Stomach (tissue), 9 donors: ENCODE data around the gene MAP3K5. TPM values are rescaled to one million over a fixed set of nuclear protein-coding genes. Genes with fewer than 3 reads are reported as not detected.
A peak's percentile ranks its signal among the peaks of the same experiment; 100 is the strongest.

Experiments used
- DNase-seq, 2 donors: peaks; one replicate each; pipeline versions ENCODE4 v3.0.0 to v3.0.0-alpha.2; 2013 to 2019
- H3K27ac ChIP-seq, 5 donors: fragments of 200-600 bp in 4 of 5; sonication (generic) in 4 of 5; one replicate each; pipeline ENCODE4 v1.5.1; 2013 to 2019; ENCODE audit warnings: mild to moderate bottlenecking in 1 of 5, moderate library complexity in 1 of 5
- H3K27me3 ChIP-seq, 3 donors: fragments of 200-600 bp; sonication (generic); one replicate each; pipeline ENCODE4 v1.5.1; 2017 to 2019; ENCODE audit warnings: mixed run types in 1 of 3
- H3K36me3 ChIP-seq, 4 donors: fragments of 200-600 bp; sonication (generic); 1 replicate in 3 of 4; 2 replicates in 1 of 4; pipeline ENCODE4 v1.5.1; 2016 to 2019
- H3K4me1 ChIP-seq, 4 donors: fragments of 200-600 bp; sonication (generic); one replicate each; pipeline ENCODE4 v1.5.1; 2016 to 2019
- H3K4me3 ChIP-seq, 4 donors: fragments of 200-600 bp; sonication (generic) in 3 of 4; one replicate each; pipeline ENCODE4 v1.5.1; 2016 to 2019; ENCODE audit warnings: mild to moderate bottlenecking in 1 of 4
- H3K9me3 ChIP-seq, 4 donors: fragments of 200-600 bp; sonication (generic); one replicate each; pipeline ENCODE4 v1.5.1; 2016 to 2019
- CTCF ChIP-seq, 7 experiments: fragments of 450-650 bp in 4 of 7; fragments of 200-600 bp in 3 of 7; sonication (generic) in 3 of 7; IDR thresholded peaks; one replicate each; pipeline ENCODE4 v1.5.1; 2016 to 2019; ENCODE audit warnings: antibody characterized with exemption in 7 of 7, control low read depth in 2 of 7, mild to moderate bottlenecking in 1 of 7
- EP300 ChIP-seq: sonication (generic); formaldehyde crosslinking; IDR thresholded peaks from one replicate; pipeline ENCODE4 v1.6.1; 2017; ENCODE audit warnings: antibody characterized with exemption
- POLR2A ChIP-seq, 4 donors: fragments of 450-650 bp; IDR thresholded peaks; one replicate each; pipeline ENCODE4 v1.6.1; 2016; ENCODE audit warnings: antibody characterized with exemption in 4 of 4, control low read depth in 2 of 4, mild to moderate bottlenecking in 1 of 4, moderate library complexity in 1 of 4
- POLR2AphosphoS5 ChIP-seq, 3 donors: sonication (generic); formaldehyde crosslinking; IDR thresholded peaks; one replicate each; pipeline ENCODE4 v1.6.1; 2016; ENCODE audit warnings: antibody characterized with exemption in 3 of 3
- WGBS, 5 donors: extraction: QIAGEN DNeasy Blood & Tissue Kit in 3 of 5; methylation state at CpG; one replicate each; pipeline versions ENCODE4 v1.1.5 to v1.1.7; 2013 to 2018; 5-methylcytosine and 5-hydroxymethylcytosine counted together
- intact Hi-C: fragments of 100-400 bp; cut with DNase I; formaldehyde crosslinking; loops from one replicate; pipeline ENCODE4 v1.15.1; 2023; ENCODE audit warnings: low total_unique reads
- polyA plus RNA-seq, 3 donors: library from polyadenylated mRNA; stranded (reverse); fragments of 200-250 nt; gene quantifications; one replicate each; pipeline ENCODE4 v1.2.3, GENCODE V29; 2013
- total RNA-seq, 5 donors: library from RNA; depleted of rRNA; stranded (reverse); fragments of >200 nt; gene quantifications; one replicate each; pipeline versions ENCODE4 v1.1.0 to v1.2.3, GENCODE V29; 2014 to 2016
- donor health status: healthy with polysubstance abuse.
- donor health status: Bipolar disorder and iron deficiency.
- donor health status: healthy.

MAP3K5 gene
- total and polyA plus RNA-seq, 8 donors, result 4.9 to 40.3 (median 23.6) TPM

- TF ChIP-seq POLR2AphosphoS5 (IDR thresholded peaks at IDR 0.05), result no peak
- no peak for TF ChIP-seq EP300
- intact Hi-C loops, result no loop called here
- 90 to 100% (median 96%) methylated on average over 1 of the region's 1 CpG for WGBS, 5 donors
Measured at GRCh38 chr6:136614350-136614749, 177.9 kb downstream of the MAP3K5 start.

GRCh38 chr6:136613477-136613876 is 178.8 kb downstream of the MAP3K5 start:
- no peak for DNase-seq
- Histone ChIP-seq H3K27me3 (no peaks in the 10 kb centered on the region), H3K4me3 (no peak overlapping the region), H3K9me3 (no peaks in the 10 kb centered on the region), H3K4me1 (peaks cover 15 to 28% (median 23%) of the 10 kb centered on the region in 4 donors), H3K27ac (peak overlapping the region in 1 of 5 donors; percentile 20), H3K36me3 (peaks cover 0 to 36% (median 20%) of the 10 kb centered on the region in 4 donors)
- 73 to 87% (median 81%) methylated on average over 3 of the region's 3 CpGs for WGBS, 5 donors
- intact Hi-C loops, result no loop called here
- TF ChIP-seq CTCF (IDR thresholded peaks at IDR 0.05) (no peak), POLR2A (IDR thresholded peaks at IDR 0.05) (no peak), EP300 (no peak), POLR2AphosphoS5 (IDR thresholded peaks at IDR 0.05) (no peak)

More at GRCh38 chr6:136614350-136614749, 177.9 kb downstream of the MAP3K5 start:
- DNase-seq, result no peak
- Histone ChIP-seq H3K4me3 (no peak overlapping the region), H3K9me3 (no peaks in the 10 kb centered on the region), H3K36me3 (peaks cover 0 to 45% (median 27%) of the 10 kb centered on the region in 4 donors), H3K27me3 (no peaks in the 10 kb centered on the region), H3K4me1 (peaks cover 8 to 20% (median 15%) of the 10 kb centered on the region in 4 donors), H3K27ac (no peak overlapping the region)

GRCh38 chr6:136612666-136613389 is 179.4 kb downstream of the MAP3K5 start:
- peak overlapping the region in 1 of 5 donors; percentile 2 for H3K27ac ChIP-seq
- peaks cover 18 to 35% (median 30%) of the 10 kb centered on the region in 4 donors for H3K4me1 ChIP-seq
- intact Hi-C loops, result no loop called here
- WGBS, 5 donors, result 63 to 78% (median 71%) methylated on average over 6 of the region's 6 CpGs
- H3K36me3 ChIP-seq, result peaks cover 0 to 30% (median 20%) of the 10 kb centered on the region in 4 donors
- H3K27me3 ChIP-seq, result no peaks in the 10 kb centered on the region
- TF ChIP-seq CTCF (IDR thresholded peaks at IDR 0.05) (no peak), POLR2A (IDR thresholded peaks at IDR 0.05) (no peak)
- H3K4me3 ChIP-seq, result no peak overlapping the region
- DNase-seq, result no peak
- no peaks in the 10 kb centered on the region for H3K9me3 ChIP-seq

- WGBS, 5 donors, result 89 to 98% (median 96%) methylated on average over 1 of the region's 1 CpG
- no peak for TF ChIP-seq EP300
- intact Hi-C loops, result no loop called here
- Histone ChIP-seq H3K36me3 (peaks cover 0 to 25% (median 20%) of the 10 kb centered on the region in 4 donors), H3K9me3 (no peaks in the 10 kb centered on the region), H3K4me3 (no peak overlapping the region), H3K27me3 (no peaks in the 10 kb centered on the region), H3K27ac (peak overlapping the region in 3 of 5 donors; percentile 72 to 79 (median 78)), H3K4me1 (peaks cover 18 to 46% (median 40%) of the 10 kb centered on the region in 4 donors)
- no peak for DNase-seq
Measured at GRCh38 chr6:136611746-136612145, 180.5 kb downstream of the MAP3K5 start.

GRCh38 chr6:136611133-136611532 is 181.1 kb downstream of the MAP3K5 start:
- H3K27ac ChIP-seq, result peak overlapping the region in 4 of 5 donors; percentile 66 to 79 (median 75)
- peak in 1 of 2 donors; percentile 9 for DNase-seq
- TF ChIP-seq CTCF (IDR thresholded peaks at IDR 0.05) (no peak), POLR2AphosphoS5 (IDR thresholded peaks at IDR 0.05) (no peak), EP300 (no peak)
- 38 to 54% (median 39%) methylated on average over 2 of the region's 2 CpGs for WGBS, 5 donors
- intact Hi-C loops, result no loop called here
- H3K27me3 ChIP-seq, result no peaks in the 10 kb centered on the region
- H3K36me3 ChIP-seq, result peaks cover 0 to 23% (median 20%) of the 10 kb centered on the region in 4 donors
- H3K4me1 ChIP-seq, result peaks cover 18 to 47% (median 40%) of the 10 kb centered on the region in 4 donors
- H3K4me3 ChIP-seq, result no peak overlapping the region
- H3K9me3 ChIP-seq, result no peaks in the 10 kb centered on the region
